CD14-positive monocyte (primary cell): ENCODE results near the gene MYRFL. TPM values are rescaled to one million over a fixed set of nuclear protein-coding genes. Genes with fewer than 3 reads are reported as not detected.

Experiments used
- DNase-seq, 3 donors: peaks; one replicate each; pipeline ENCODE4 v3.0.0-alpha.2; 2011 to 2022
- H2AFZ ChIP-seq: 2 replicates; pipeline ENCODE4 v1.6.0; 2012; ENCODE audit warnings: mild to moderate bottlenecking, low read depth, low read length, inconsistent platforms; ENCODE audit not compliant: insufficient read depth, poor library complexity, severe bottlenecking
- H3K27ac ChIP-seq, 2 donors: 1 replicate in 1 of 2; 2 replicates in 1 of 2; pipeline ENCODE4 v1.5.1; 2012 to 2013; ENCODE audit warnings: low read length in 2 of 2, control low read depth in 1 of 2, inconsistent platforms in 1 of 2, low read depth in 1 of 2, mild to moderate bottlenecking in 1 of 2
- H3K27me3 ChIP-seq, 2 donors: one replicate each; pipeline versions ENCODE4 v1.6.0 to v1.6.1; 2011 to 2013; ENCODE audit warnings: low read length in 2 of 2; ENCODE audit not compliant: control insufficient read depth in 2 of 2, insufficient read depth in 2 of 2
- H3K36me3 ChIP-seq, 2 donors: replicated peaks in 1 of 2; 1 replicate in 1 of 2; 2 replicates in 1 of 2; pipeline versions ENCODE4 v1.5.1 to v1.6.1; 2012 to 2013; ENCODE audit warnings: low read length in 2 of 2, control low read depth in 1 of 2, inconsistent platforms in 1 of 2, mild to moderate bottlenecking in 1 of 2; ENCODE audit not compliant: insufficient read depth in 2 of 2, control insufficient read depth in 1 of 2
- H3K4me1 ChIP-seq, 2 donors: 1 replicate in 1 of 2; 2 replicates in 1 of 2; pipeline versions ENCODE4 v1.5.1 to v1.6.1; 2012 to 2013; ENCODE audit warnings: low read length in 2 of 2, control low read depth in 1 of 2, inconsistent platforms in 1 of 2, mild to moderate bottlenecking in 1 of 2, moderate library complexity in 1 of 2; ENCODE audit not compliant: insufficient read depth in 2 of 2, control insufficient read depth in 1 of 2
- H3K4me2 ChIP-seq: replicated peaks from 2 replicates; pipeline ENCODE3; 2012; ENCODE audit warnings: low read length, moderate library complexity, mild to moderate bottlenecking; ENCODE audit not compliant: poor library complexity, severe bottlenecking; ENCODE audit errors: extremely low read depth
- H3K4me3 ChIP-seq, 3 experiments: fragments of 200-600 bp in 1 of 3; sonication (generic) in 1 of 3; replicated peaks in 1 of 3; 1 replicate in 2 of 3; 2 replicates in 1 of 3; pipeline ENCODE4 v1.5.1; 2011 to 2013; ENCODE audit warnings: low read length in 3 of 3, mild to moderate bottlenecking in 3 of 3, control low read depth in 2 of 3, low read depth in 2 of 3, inconsistent platforms in 1 of 3, moderate library complexity in 1 of 3
- H3K79me2 ChIP-seq: 2 replicates; pipeline ENCODE4 v1.6.0; 2012; ENCODE audit warnings: mild to moderate bottlenecking, control low read depth, inconsistent platforms, low read length, moderate library complexity; ENCODE audit not compliant: insufficient read depth
- H3K9ac ChIP-seq: 2 replicates; pipeline ENCODE4 v1.6.0; 2017; ENCODE audit warnings: low read length, mild to moderate bottlenecking; ENCODE audit not compliant: insufficient read depth, poor library complexity, severe bottlenecking
- H3K9me3 ChIP-seq, 2 donors: replicated peaks in 1 of 2; 1 replicate in 1 of 2; 2 replicates in 1 of 2; pipeline versions ENCODE4 v1.5.1 to v1.6.1; 2012 to 2013; ENCODE audit warnings: low read length in 2 of 2, control low read depth in 1 of 2; ENCODE audit not compliant: control insufficient read depth in 1 of 2, insufficient read depth in 1 of 2
- H4K20me1 ChIP-seq: 2 replicates; pipeline ENCODE4 v1.6.0; 2012; ENCODE audit warnings: mild to moderate bottlenecking, low read length, control low read depth, moderate library complexity; ENCODE audit not compliant: insufficient read depth
- H3K27ac Mint-ChIP-seq, 7 donors: one replicate each; pipeline ENCODE4 v1.8.0; 2020; ENCODE audit warnings: mild to moderate bottlenecking in 7 of 7, mixed read lengths in 7 of 7, moderate library complexity in 6 of 7, inconsistent platforms in 2 of 7
- H3K27me3 Mint-ChIP-seq, 3 donors: one replicate each; pipeline ENCODE4 v1.8.0; 2021 to 2022; ENCODE audit warnings: low read depth in 3 of 3, mild to moderate bottlenecking in 3 of 3, mixed read lengths in 3 of 3, moderate library complexity in 3 of 3, inconsistent platforms in 1 of 3
- H3K36me3 Mint-ChIP-seq, 2 donors: one replicate each; pipeline ENCODE4 v1.8.0; 2020; ENCODE audit warnings: mixed read lengths in 2 of 2, inconsistent platforms in 1 of 2, mild to moderate bottlenecking in 1 of 2
- H3K4me1 Mint-ChIP-seq: one replicate; pipeline ENCODE4 v1.8.0; 2020; ENCODE audit warnings: mild to moderate bottlenecking, mixed read lengths
- H3K4me3 Mint-ChIP-seq, 2 donors: one replicate each; pipeline ENCODE4 v1.8.0; 2020; ENCODE audit warnings: mild to moderate bottlenecking in 2 of 2, mixed read lengths in 2 of 2, moderate library complexity in 1 of 2
- H3K9me3 Mint-ChIP-seq, 7 donors: one replicate each; pipeline ENCODE4 v1.8.0; 2020 to 2022; ENCODE audit warnings: mixed read lengths in 7 of 7, mild to moderate bottlenecking in 6 of 7, moderate library complexity in 6 of 7, inconsistent platforms in 2 of 7
- WGBS: methylation state at CpG from one replicate; pipeline ENCODE4 v1.1.5; 2013; ENCODE audit warnings: missing lambda C conversion rate; ENCODE audit not compliant: insufficient coverage; 5-methylcytosine and 5-hydroxymethylcytosine counted together
- intact Hi-C, 2 donors: fragments of 100-400 bp; cut with micrococcal nuclease; formaldehyde crosslinking; loops; one replicate each; pipeline versions ENCODE4 v1.15.0 to v1.15.1; 2023
- polyA plus RNA-seq, 3 donors: library from polyadenylated mRNA; depleted of rRNA in 1 of 3; unstranded in 2 of 3; stranded (reverse) in 1 of 3; fragments of 300-500 nt in 2 of 3; fragments of >200 nt in 1 of 3; fragmentation: Illumina TruSeq in 2 of 3; gene quantifications; 1 replicate in 2 of 3; 2 replicates in 1 of 3; pipeline ENCODE4 v1.2.3, GENCODE V29; 2012 to 2021
- TF ChIP-seq, protein P1 (sequence below): fragments of 200-600 bp; IDR thresholded peaks from one replicate; pipeline ENCODE4 v1.8.0; 2022; ENCODE audit warnings: antibody characterized with exemption, mild to moderate bottlenecking

The MYRFL gene
- polyA plus RNA-seq, 3 donors, result not detected

DNA sequence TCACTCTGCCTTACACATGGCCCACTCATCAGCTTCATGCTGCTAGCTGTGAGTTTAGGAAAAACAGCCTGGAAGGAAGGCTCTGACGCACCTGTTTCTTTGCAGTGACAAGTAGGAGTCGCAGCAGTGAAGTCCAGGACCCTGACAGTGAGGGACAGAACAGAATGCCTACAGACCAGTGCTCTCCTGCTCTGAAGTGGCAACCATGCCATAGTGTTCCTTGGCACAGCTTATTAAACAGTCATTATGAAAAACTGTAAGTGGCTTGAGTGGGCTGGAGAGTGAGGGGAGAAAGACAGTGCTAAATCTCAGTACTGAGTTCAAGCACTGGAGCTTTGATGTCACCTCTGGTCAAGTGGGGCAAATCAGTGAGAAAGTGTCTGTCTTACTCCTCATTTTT lies 61.7 kb downstream of the MYRFL start:
- no peak overlapping the region for H2AFZ ChIP-seq
- no peak overlapping the region for H3K4me3 ChIP-seq
- H3K4me2 ChIP-seq, result no peak overlapping the region
- peaks cover 20 to 21% of the 10 kb centered on the region in 2 donors for H3K4me1 ChIP-seq
- Mint-ChIP-seq H3K27ac (no peak overlapping the region), H3K4me3 (no peak overlapping the region), H3K36me3 (no peaks in the 10 kb centered on the region), H3K27me3 (no peaks in the 10 kb centered on the region), H3K4me1 (peaks cover 22% of the 10 kb centered on the region), H3K9me3 (no peaks in the 10 kb centered on the region)
- H4K20me1 ChIP-seq, result no peaks in the 10 kb centered on the region
- DNase-seq, result no peak
- H3K9me3 ChIP-seq, result no peaks in the 10 kb centered on the region
- no peaks in the 10 kb centered on the region for H3K27me3 ChIP-seq
- 90% methylated on average over 2 of the region's 2 CpGs for WGBS
- no peak overlapping the region for H3K9ac ChIP-seq
- no peak overlapping the region for H3K27ac ChIP-seq
- intact Hi-C loops, result no loop called here
- no peaks in the 10 kb centered on the region for H3K79me2 ChIP-seq
- TF ChIP-seq, protein P1, sequence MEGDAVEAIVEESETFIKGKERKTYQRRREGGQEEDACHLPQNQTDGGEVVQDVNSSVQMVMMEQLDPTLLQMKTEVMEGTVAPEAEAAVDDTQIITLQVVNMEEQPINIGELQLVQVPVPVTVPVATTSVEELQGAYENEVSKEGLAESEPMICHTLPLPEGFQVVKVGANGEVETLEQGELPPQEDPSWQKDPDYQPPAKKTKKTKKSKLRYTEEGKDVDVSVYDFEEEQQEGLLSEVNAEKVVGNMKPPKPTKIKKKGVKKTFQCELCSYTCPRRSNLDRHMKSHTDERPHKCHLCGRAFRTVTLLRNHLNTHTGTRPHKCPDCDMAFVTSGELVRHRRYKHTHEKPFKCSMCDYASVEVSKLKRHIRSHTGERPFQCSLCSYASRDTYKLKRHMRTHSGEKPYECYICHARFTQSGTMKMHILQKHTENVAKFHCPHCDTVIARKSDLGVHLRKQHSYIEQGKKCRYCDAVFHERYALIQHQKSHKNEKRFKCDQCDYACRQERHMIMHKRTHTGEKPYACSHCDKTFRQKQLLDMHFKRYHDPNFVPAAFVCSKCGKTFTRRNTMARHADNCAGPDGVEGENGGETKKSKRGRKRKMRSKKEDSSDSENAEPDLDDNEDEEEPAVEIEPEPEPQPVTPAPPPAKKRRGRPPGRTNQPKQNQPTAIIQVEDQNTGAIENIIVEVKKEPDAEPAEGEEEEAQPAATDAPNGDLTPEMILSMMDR, result no peak
- H3K36me3 ChIP-seq, result no peaks in the 10 kb centered on the region

DNA sequence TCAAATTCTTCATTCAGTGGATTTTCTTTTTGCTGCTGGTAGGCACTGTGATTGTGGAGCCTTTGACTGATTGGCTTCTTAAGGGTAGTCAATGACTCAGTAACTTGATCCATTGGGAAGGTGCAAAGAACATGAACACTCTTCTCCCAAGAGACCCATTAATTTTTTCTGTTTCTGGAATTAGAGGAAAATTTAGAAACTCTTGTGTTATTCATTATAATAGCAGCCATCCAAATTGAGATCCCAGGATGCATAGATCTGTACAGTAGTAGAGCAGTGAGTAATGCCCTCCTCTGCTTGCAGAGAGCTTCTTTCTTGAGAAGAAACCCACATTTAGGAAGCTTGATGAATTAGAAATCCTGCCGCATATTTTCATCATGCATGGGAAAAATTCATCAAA lies 63.9 kb downstream of the MYRFL start:
- WGBS, result no CpG with 5 or more reads among the region's 1 CpG
- TF ChIP-seq, protein P1, result no peak
- no peaks in the 10 kb centered on the region for H3K9me3 Mint-ChIP-seq
- intact Hi-C loops, result no loop called here
- no peaks in the 10 kb centered on the region for H3K36me3 Mint-ChIP-seq
- H3K9me3 ChIP-seq, result no peaks in the 10 kb centered on the region
- no peak overlapping the region for H3K4me2 ChIP-seq
- H3K27me3 ChIP-seq, result no peaks in the 10 kb centered on the region
- no peak overlapping the region for H3K4me3 ChIP-seq
- no peaks in the 10 kb centered on the region for H3K79me2 ChIP-seq
- H3K27me3 Mint-ChIP-seq, result no peaks in the 10 kb centered on the region
- peaks cover 19% of the 10 kb centered on the region for H3K4me1 Mint-ChIP-seq
- no peak overlapping the region for H3K9ac ChIP-seq
- no peak for DNase-seq
- no peaks in the 10 kb centered on the region for H3K36me3 ChIP-seq
- no peak overlapping the region for H2AFZ ChIP-seq
- H3K27ac ChIP-seq, result no peak overlapping the region
- no peak overlapping the region for H3K27ac Mint-ChIP-seq
- no peak overlapping the region for H3K4me3 Mint-ChIP-seq
- no peaks in the 10 kb centered on the region for H4K20me1 ChIP-seq
- peaks cover 20 to 21% of the 10 kb centered on the region in 2 donors for H3K4me1 ChIP-seq
